HG03280 (cell line): ENCODE data around the gene MYOG.

Source experiments
- ATAC-seq: cut with Tn5 transposase; IDR thresholded peaks from one replicate; pipeline ENCODE4 v1.9.1; 2021; ENCODE audit warnings: mild to moderate bottlenecking, moderate library complexity; ENCODE audit not compliant: unreplicated experiment

MYOG gene

DNA sequence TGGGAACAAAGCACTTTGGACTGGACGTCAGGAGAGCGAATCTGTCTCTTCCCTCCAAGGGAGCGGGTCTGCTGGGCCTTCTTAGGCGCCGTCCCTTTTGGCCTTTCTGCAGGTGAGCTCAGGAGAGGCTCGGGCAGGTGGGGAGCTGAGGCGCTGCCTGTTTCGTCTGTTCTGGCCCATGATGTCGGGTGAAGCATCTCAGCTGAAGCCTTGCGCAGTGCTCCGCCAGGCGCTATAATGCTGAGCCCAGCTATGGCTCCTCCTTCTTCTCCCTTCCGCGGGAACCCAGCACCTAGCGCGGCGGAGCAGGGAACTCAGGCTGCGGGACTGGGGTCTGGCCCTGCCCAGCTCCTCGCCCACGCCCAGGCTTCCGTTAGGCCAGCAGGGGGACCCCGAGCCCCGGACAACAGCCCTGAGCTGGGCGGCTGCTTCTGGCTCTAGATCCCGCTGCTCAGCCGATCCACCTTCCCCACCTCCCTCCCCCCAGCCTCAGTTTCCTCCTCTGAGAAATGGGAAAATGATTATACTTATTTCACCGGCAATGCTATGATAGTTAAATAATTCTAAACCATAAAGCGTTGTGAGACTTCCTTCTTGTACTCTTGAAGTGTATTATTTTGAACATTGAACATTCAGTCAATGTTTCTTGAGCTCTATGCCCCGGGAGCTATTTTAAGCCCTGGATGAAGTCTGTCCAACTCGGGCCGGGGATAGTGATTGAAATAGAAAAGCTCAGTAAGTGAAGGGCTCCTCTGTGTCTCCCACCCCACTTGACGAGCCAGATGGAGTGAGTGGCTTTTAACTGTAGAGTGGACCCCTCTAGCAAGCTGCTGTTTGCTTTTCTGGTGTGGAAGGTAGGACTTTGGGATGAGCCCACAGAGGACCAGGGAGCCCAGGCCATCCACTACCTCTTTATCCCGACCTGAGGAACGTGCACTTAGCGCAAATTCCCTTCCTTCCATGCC, 32.1 kb upstream of the MYOG start:
- ATAC-seq: no peak

DNA sequence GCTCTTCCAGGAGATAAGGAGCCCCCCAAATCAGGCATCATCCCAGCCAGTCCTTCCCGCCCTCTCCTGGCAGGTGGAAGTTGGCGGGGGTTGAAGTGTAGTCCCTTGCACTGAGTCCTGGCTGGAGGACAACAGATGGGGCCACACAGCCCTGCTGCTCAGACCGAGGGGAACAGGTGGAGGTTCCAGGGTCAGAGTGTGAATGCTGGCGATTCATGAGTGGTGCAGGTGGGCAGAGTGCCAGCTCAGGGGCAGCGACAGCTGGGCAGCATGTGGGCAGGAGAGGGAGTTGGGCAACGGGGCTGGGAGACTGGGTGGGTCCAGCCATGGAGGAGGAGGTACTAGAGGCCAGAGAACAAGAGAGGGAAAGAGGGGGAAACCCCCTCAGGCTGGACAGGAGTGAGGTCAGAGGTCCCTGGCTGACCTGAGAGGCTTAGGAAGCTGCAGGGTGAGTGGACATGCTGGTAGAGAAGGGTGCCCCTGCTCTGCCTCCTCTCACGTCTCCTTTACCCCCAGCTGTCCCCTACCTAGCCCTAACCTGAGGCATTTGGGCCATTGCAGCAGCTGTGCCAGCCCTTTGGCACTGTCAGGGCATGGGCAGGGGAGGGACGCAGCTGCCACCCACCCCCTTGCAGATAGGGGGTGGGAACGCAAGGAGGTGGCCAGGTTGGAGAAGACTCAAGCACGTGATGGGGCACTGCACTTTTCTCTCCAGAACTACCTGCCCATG, 30.4 kb upstream of the MYOG start:
- ATAC-seq: no peak

DNA sequence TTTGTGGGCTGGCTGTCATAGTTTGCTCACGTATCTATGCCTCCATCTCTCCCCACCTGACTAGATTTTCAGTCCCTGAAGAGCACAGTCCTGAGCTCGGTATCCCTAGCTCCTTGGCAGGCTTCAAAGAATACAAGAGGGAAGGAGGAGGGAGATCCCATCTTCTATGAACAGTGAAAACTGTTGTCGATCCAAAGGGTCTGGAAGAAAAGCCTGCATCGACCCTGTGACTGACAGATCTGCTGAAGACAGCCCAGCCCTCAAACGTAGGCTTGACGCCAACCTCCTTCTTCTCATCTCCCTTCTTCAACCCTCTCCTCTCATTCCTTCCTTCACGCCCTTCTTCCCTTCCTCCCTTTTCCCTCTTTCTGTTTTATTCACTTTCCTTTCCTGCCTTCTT, 28.4 kb upstream of the MYOG start:
- ATAC-seq: no peak

DNA sequence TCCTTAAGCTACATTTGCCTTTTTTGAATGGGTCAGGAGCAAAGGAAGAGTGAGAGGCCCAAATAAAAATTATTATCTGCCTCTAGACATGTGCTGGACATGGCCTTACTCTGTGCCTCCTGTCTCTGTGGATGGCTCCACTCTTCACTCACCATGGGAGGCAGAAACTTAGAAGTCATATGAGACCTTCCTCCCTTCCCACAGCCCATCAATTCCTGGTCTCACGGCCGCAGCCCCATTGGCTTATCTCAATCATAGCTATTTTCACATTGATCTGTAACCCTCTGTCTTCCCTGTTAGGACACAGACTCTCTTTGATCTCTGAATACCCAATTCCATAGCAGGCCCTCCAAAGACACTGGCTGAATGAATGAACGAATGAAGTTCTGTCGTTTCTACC, 27.5 kb upstream of the MYOG start:
- no peak for ATAC-seq

DNA sequence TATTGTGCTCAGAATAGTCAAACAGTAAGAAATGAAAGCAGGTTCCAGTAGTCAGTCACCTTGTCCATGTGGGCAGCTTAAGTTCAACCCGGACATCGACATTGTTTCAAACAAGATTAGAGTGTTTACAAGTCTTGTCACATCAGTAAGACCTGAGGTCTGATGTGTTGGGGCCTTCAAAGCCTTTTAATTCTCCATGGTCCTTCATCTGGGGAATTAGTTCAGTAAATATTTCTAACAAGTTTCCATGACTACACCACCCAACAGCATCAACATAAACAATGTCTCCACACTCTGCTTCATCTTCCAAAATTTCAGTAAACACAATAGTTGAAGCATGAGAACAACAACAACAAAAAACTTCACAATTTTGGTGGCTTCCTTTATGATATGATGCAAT, 26.7 kb upstream of the MYOG start:
- ATAC-seq: no peak

DNA sequence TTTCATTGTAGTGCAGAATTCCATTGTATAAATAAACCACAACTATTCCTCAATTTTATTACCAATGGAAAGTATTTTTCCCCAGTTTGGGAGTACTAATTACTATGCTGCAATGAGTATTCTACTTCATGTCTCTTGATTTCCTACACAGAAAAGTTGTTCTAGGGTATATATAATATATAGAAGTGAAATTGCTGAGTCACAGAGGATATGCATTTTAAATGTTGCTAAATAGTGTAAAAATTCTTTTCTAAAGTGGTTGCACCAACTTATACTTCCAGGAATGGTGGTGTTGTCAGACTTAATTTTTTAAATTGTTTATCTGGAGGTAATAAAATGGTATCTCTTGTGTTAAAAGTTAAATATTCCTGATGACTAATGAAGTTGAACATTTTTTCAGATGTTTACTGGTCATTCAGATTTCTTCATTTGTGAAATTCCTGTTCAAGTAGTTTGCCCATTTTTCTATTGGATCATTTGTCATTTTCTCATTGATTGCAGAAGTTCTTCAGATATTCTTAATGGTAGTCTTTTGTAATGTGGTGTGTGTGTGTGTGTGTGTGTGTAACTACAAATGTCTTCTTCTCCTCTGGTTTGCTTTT, 19.1 kb upstream of the MYOG start:
- ATAC-seq: no peak

DNA sequence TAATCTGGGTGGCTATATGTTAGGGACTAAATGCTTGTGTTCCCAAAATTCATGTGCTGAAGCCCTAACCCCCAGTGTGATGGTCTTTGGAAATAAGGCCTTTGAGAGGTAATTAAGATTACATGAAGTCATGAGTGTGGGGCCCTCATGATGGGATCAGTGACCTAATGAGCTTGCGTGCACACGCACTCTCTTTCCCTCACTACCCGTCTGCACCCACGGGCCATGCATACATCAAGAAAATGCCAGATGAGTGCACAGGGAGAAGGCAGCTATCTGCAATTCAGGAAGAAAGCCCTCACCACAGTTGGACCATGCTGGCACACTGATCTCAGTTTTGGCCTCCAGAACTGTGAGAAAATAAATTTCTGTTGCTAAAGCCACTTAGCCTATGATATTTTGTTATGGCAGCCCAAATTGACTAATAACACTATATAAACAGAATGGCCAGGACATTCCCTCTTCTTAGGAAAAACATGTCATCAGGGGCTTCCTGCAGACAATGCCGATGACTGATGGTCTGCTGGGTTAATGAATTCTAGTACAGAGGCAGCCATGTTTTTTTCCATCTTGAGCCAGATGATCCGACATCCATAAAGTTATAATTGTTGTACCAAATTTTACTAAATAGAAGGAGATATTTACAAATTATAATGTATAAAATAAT, 18.1 kb upstream of the MYOG start:
- ATAC-seq: no peak

DNA sequence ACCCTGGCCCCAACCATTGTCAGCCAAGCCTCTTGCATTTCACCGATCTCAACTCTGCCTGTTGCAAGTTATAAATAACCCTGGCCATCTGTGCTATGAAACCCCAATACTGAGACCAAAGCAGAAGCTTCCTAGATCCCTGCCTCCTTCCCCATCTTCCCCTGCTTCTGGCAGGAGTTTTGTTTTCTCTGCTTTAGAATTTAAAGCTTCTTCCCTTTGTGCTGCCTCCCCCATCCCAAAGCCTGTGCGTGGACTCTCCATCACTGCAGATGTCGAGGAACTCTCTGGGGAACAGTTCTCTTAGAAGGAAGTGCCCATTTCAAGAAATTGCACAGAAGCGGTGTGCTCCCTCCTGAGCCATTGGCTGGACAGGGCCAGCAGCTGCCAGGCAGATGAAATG, 17.4 kb upstream of the MYOG start:
- ATAC-seq: no peak

DNA sequence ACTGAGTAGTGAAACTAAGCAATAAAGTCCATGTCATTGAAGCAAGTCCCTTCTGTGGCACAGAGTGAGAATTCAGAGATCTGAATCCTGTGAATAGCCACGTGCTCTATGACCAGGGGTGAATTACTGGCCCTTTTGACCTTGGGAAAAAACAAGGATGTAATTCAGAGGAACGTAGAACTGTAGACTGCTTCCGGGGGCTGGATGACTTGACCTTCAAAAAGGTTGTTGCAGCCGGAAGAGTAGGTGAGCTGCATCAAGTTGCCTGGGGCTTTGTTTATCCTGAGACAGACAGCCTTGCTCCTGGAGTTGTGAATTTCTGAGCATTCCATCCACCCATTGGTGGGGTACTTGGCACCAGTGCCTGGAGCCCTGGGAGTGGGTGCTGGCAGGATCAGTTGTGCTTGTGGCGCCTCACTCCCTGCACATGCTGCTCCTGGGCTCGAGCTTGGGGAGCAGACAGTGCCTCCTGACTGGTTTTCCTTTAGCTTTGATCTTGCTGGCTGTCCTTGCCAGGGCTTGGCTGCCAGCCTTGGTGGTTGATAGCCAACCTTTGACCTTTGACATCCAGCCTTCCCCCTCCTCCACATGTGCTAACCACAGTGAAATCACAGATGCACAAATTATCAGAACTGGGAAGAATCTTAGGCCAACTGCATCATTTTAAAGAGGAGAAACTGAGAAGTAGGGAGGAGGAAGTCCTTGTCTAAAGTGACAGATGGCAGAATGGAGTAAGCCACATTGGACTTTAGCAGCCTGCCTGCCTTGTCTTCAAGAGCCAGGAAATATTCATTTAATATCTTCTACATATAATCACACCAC, 16.2 kb upstream of the MYOG start:
- ATAC-seq: no peak

DNA sequence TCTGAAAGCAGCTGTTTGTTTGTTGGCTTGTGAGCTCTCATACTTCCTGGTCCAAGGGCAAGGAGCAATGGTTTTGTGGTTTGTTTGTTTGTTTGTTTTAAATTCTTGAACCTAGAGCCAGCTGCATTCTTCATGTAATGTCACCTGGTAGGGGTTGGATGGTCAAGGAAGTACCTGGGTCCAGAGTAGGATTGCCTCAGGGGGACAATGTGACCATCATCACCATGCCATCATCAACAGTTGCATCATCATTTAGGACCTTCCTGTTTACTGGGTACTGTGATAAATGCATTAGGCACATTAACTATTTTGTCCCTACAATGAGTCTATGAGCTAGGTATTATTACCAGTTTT, 14.7 kb upstream of the MYOG start:
- ATAC-seq: no peak

DNA sequence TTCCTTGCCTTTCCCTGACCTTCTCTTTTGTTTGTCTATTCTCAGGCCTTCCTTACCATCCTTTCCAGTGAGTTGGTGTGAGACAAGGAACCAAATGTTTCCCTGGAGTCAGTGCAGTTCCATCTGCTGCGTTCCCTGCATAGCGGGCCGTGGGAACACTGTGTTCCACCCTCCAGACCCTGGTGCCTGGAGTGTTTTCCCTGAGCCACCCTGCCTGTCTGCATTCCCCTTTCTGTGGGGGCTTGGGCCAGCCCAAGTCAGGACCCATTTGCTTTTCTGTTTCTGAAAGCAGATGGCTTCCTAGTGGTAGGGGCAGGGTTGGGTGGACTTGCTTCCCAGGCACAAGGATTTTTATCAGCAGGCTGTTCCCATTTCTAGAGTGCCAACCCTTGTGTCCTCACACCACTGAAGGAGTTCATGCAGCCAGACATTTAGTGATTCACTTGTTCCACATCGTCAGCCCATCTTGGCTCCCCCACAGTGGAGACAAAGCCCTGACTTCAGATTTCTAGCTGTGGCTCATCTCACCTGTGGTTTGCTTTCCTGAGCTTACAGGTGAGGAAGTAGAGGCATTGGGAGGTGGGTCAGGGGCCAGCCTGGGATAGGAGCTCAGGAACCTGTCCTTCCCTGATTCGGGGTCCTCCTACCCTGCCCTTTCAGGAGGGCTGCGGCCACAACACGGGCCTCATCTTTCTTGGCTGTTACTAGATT, 14.1 kb upstream of the MYOG start:
- no peak for ATAC-seq

DNA sequence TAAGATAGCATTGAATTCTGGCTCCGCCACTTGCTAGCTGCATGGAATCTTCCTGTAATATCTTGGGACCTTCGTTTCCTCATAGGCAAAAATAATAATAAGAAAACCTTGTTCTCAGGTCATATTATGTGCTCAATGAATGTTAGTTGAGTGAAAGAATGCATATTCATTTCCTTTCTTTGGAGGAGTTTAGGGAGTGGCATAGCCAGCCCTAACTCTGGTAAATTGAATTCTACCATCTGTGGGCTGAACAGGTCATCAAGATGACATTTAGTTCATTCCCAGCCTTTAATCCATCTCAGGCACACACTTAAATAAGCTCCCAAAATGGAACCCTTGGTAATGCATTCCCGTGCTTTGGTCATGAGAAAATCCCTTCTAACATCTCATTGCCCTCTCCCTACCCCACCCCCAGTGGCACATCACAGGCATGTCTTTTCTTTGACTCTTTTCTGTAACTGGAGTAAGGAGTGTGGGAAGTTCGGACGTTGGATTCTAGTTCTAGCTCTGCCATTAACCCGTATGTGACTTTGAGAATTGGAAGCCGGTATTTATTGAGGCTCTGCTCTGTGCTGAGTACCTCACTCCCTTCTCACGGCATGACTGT, 13.2 kb upstream of the MYOG start:
- no peak for ATAC-seq

DNA sequence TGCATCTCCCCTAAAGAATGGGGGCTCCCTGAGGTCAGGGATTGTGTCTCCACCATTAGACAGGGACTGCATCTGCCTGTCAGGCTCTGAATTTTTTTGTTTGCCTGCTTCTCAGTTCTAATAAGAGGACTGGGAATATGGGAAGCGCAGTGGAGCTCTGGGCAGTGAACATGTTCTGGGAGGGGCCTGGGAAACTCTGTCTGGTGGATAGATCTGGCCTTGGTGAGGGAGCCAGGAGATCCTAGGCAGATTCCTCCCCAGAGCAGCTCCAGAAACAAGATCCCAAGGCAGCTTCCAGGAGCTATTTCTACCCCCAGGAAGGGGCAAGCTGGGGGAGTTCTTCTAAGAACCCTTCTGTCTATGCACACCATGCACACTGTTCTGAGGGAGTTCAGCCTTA, 12.6 kb upstream of the MYOG start:
- ATAC-seq: no peak

DNA sequence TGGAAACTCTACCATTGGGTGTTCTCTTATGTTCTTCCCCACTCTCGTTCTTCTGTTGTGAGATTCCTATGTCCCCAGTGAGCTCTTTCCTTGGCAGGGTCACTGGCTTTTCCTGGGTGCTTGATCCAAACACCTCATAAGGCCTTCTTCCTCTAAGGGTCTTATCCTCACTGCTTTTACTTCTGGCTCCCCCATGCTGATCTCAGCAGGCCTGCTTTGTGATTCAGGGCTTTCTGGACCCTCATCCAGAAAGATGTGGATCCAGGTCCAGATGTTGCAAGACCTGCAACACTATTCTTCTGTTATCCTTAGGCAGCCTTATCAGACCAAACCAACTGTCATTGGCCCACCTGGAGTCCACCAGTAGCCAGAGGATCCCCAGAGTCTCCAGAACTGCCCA, 11.2 kb upstream of the MYOG start:
- no peak for ATAC-seq

DNA sequence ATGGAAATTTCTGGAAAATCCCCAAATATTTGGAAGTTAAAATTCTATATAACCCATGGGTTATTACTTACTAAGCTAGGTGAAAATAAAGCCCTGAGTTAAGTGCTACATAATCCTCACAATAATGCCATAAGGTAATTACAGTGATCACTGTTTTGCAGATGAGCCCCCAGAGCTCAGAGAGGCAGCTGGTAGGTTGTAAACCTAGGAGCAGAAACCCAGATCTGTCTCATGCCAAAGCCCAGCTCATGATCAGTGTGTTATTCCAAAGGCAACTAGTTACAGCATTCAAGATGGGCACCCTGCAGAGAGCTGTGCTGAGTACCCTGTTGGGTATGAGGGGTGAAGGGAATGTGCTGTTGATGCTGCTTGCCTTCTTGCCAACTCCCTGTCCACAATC, 10.8 kb upstream of the MYOG start:
- no peak for ATAC-seq

DNA sequence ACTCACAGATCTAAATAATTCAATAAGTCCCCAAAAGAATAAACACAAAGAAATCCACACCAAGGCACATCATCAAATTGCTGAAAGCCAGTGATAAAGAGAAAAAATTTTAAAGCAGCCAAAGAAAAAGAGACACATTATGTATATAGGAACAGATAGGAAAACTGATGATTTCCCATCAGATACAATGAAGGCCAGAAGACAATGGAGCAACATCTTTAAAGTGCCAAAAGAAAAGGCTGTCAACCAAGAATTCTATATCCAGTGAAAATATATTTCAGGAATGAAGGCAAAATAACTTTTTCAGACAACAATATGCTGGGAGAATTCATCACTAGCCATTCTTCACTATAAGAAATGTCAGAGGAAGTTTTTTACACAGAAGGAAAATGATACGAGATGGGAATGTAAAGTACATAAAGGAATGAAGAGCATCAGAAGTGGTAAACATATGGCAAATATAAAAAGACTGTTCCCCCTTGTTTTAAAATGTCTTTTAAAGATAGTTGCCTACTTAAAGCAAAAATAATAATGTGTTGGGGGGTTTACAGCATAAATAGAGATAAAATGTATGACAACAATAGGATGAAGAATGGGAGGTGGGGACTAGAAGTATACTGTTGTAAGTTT, 9.4 kb upstream of the MYOG start:
- ATAC-seq: no peak

DNA sequence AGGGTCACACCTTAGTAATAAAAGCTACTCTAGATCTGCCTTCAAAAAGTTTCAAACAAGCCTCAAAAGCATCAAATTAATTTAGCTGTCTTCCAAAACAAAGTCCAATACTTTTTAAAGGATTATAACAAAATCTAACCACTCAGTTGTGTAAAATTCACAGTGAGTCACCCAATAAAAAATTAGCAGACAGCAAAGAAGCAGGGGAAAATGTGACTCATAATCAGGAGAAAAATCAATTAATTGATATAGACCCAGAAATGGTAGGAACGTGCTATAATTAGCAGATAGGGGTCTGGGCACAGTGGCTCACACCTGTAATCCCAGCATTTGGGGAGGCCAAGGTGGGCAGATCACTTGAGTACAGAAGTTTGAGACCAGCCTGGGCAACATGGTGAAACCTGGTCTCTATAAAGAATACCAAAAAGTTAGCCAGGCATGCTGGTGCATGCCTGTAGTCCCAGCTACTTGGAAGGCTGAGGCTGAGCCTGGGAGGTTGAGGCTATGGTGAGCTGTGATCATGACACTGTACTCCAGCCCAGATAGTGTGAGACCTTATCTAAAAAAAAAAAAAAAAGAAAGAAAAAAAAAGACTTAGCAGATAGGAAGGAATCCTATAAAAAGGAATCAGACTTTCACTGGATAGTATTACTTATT, 8.1 kb upstream of the MYOG start:
- no peak for ATAC-seq

DNA sequence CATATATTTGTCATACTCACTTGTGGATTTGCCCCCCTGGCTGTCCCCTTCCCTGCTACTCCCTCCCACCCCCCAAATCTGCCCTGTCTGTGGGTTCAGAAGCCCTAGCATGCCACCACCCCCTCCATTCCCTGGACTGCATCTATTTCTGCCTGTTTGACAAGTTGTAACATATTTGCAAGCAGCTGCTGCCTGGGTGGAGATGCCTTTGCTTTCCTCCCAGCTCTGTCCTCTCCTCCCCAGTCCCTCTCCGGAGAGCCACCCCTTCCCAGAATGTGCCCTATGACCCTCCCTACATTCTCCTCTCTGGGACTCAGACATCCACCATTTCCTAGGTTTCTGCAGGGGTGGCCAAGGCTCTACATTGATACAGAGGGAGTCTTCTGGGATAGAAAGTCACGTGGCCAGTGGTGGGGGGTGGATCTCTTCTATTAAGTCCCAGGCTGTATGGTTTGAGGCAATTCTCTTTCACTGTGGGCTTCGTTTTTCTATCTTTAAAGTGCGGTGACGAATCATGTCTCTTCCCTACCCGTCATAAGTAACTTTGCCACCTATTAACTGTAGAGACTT, 6.0 kb upstream of the MYOG start:
- ATAC-seq: no peak
